HG02870 (cell line): ENCODE results near the gene MYO5C.
A peak's percentile ranks its signal among the peaks of the same experiment; 100 is the strongest.

Experiments
- ATAC-seq: cut with Tn5 transposase; IDR thresholded peaks from one replicate; pipeline ENCODE4 v1.9.1; 2021; ENCODE audit warnings: mild to moderate bottlenecking, moderate library complexity; ENCODE audit not compliant: unreplicated experiment

The MYO5C gene

GRCh38 chr15:52220251-52220650, 75.4 kb downstream of the MYO5C start:
- no peak for ATAC-seq

- ATAC-seq: no peak
Measured at GRCh38 chr15:52218816-52219215, 76.8 kb downstream of the MYO5C start.

- no peak for ATAC-seq
Measured at GRCh38 chr15:52218371-52218770, 77.2 kb downstream of the MYO5C start.

GRCh38 chr15:52217186-52217585, 78.4 kb downstream of the MYO5C start:
- ATAC-seq: peak; percentile 53

- no peak for ATAC-seq
Measured at GRCh38 chr15:52214553-52214952, 81.1 kb downstream of the MYO5C start.

- ATAC-seq: no peak
Measured at GRCh38 chr15:52213206-52213605, 82.4 kb downstream of the MYO5C start.

GRCh38 chr15:52208306-52208946, 87.2 kb downstream of the MYO5C start:
- ATAC-seq: peak; percentile 90

- no peak for ATAC-seq
Measured at GRCh38 chr15:52207191-52207590, 88.4 kb downstream of the MYO5C start.

GRCh38 chr15:52206446-52206845, 89.2 kb downstream of the MYO5C start:
- ATAC-seq: no peak

GRCh38 chr15:52204657-52205056, 90.9 kb downstream of the MYO5C start:
- ATAC-seq: no peak

GRCh38 chr15:52200831-52201365, 94.7 kb downstream of the MYO5C start:
- no peak for ATAC-seq

GRCh38 chr15:52199271-52199670, 96.3 kb downstream of the MYO5C start:
- no peak for ATAC-seq

- no peak for ATAC-seq
Measured at GRCh38 chr15:52196891-52197290, 98.7 kb downstream of the MYO5C start.

GRCh38 chr15:52193791-52194190, 101.8 kb downstream of the MYO5C start:
- no peak for ATAC-seq

- no peak for ATAC-seq
Measured at GRCh38 chr15:52193321-52193720, 102.3 kb downstream of the MYO5C start.

GRCh38 chr15:52191207-52191606, 104.4 kb downstream of the MYO5C start, which contains the start of gene GNB5:
GNB5 (minus strand) TSS chr15:52191392; CDS start chr15:52184676, 6,716 bp downstream.
- no peak for ATAC-seq

- ATAC-seq: no peak
Measured at GRCh38 chr15:52186651-52187486, 108.7 kb downstream of the MYO5C start.

GRCh38 chr15:52185151-52185561, 110.4 kb downstream of the MYO5C start:
- no peak for ATAC-seq

- ATAC-seq: no peak
Measured at GRCh38 chr15:52184721-52185120, 110.9 kb downstream of the MYO5C start.

GRCh38 chr15:52183562-52184173, 111.9 kb downstream of the MYO5C start:
- no peak for ATAC-seq

GRCh38 chr15:52181938-52182780, 113.4 kb downstream of the MYO5C start:
- ATAC-seq: no peak
